GM12878 (cell line): ENCODE results near the gene CD180. TPM values are rescaled to one million over a fixed set of nuclear protein-coding genes. Genes with fewer than 3 reads are reported as not detected.

Experiments used
- ATAC-seq: fragments of 200-7000 bp; cut with Tn5 transposase; 3 replicates; pipeline ENCODE4 v1.9.1; 2020; ENCODE audit warnings: mild to moderate bottlenecking, moderate library complexity
- BruUV-seq: library from RNA; stranded (reverse); fragments of 400-500 nt; replicated peaks from 2 replicates; lab custom pipeline; 2021; lab: Mats Ljungman, UMichigan
- CTCF ChIA-PET: fragments of 300-600 bp; sonication (Branson Sonifier 250); formaldehyde crosslinking; extraction: SDS; loops from one replicate; lab custom pipeline; 2021; ENCODE audit warnings: inconsistent platforms; lab: Yijun Ruan, JAX
- POLR2A ChIA-PET: fragments of 350-600 bp; formaldehyde crosslinking; extraction: SDS; loops from one replicate; lab custom pipeline; 2021; ENCODE audit warnings: inconsistent platforms; lab: Charles Lee
- RAD21 ChIA-PET: fragments of 300-600 bp; sonication (Branson Sonifier 250); formaldehyde crosslinking; loops from one replicate; lab custom pipeline; 2023; ENCODE audit warnings: antibody characterized with exemption; ENCODE audit not compliant: unreplicated experiment; lab: Charles Lee
- SMC1A ChIA-PET: fragments of 300-600 bp; sonication (Branson Sonifier 250); formaldehyde crosslinking; loops from one replicate; lab custom pipeline; 2023; ENCODE audit not compliant: unreplicated experiment, uncharacterized antibody; lab: Charles Lee
- DNase-seq: peaks from one replicate; pipeline ENCODE4 v3.0.0-alpha.2; 2011; ENCODE audit warnings: low read depth, low spot score
- FAIRE-seq: peaks from 3 replicates; lab custom pipeline; 2011; peaks lifted over from hg19 to GRCh38; lab: Jason Lieb, UNC
- H2AFZ ChIP-seq: 2 replicates; pipeline ENCODE4 v1.6.0; 2011; ENCODE audit warnings: low read depth, low read length, control low read depth; ENCODE audit not compliant: control insufficient read depth
- H3K27ac ChIP-seq: 2 replicates; pipeline ENCODE4 v1.5.1; 2011; ENCODE audit warnings: control low read depth; ENCODE audit not compliant: control insufficient read depth, insufficient read depth
- H3K27me3 ChIP-seq, 2 experiments: replicated peaks in 1 of 2; 2 replicates each; pipeline versions ENCODE4 v1.6.0 to v1.6.1; 2011; ENCODE audit warnings: low read length in 1 of 2; ENCODE audit not compliant: control insufficient read depth in 2 of 2, insufficient read depth in 2 of 2
- H3K36me3 ChIP-seq, 2 experiments: 2 replicates each; pipeline ENCODE4 v1.5.1; 2011; ENCODE audit warnings: low read length in 1 of 2; ENCODE audit not compliant: control insufficient read depth in 2 of 2, insufficient read depth in 2 of 2
- H3K4me1 ChIP-seq: 2 replicates; pipeline ENCODE4 v1.6.1; 2011; ENCODE audit warnings: mild to moderate bottlenecking, low read length, moderate library complexity, mixed read lengths; ENCODE audit not compliant: control insufficient read depth, insufficient read depth
- H3K4me2 ChIP-seq: 2 replicates; pipeline ENCODE4 v1.6.0; 2011; ENCODE audit warnings: control low read depth; ENCODE audit not compliant: control insufficient read depth, insufficient read depth
- H3K4me3 ChIP-seq: fragments of 200-600 bp; sonication (generic); 2 replicates; pipeline ENCODE4 v1.5.1; 2016
- H3K79me2 ChIP-seq: 2 replicates; pipeline ENCODE4 v1.6.0; 2011; ENCODE audit warnings: low read length; ENCODE audit not compliant: control insufficient read depth, insufficient read depth
- H3K9ac ChIP-seq: 2 replicates; pipeline ENCODE4 v1.8.0; 2011; ENCODE audit warnings: low read length, control low read depth, mixed read lengths; ENCODE audit not compliant: control insufficient read depth, insufficient read depth
- H3K9me3 ChIP-seq: replicated peaks from 3 replicates; pipeline ENCODE4 v1.5.1; 2011; ENCODE audit warnings: mild to moderate bottlenecking, low read length; ENCODE audit not compliant: control insufficient read depth, insufficient read depth
- H4K20me1 ChIP-seq: 2 replicates; pipeline ENCODE4 v1.6.0; 2011; ENCODE audit not compliant: control insufficient read depth, insufficient read depth
- CHD2 ChIP-seq: IDR thresholded peaks from 2 replicates; pipeline ENCODE4 v1.6.1; 2011; ENCODE audit warnings: low read depth, low read length, improper control_type of control experiment, borderline replicate concordance
- GATAD2B ChIP-seq: fragments of 450-650 bp; conservative IDR thresholded peaks from 2 replicates; pipeline ENCODE4 v1.6.1; 2017; ENCODE audit warnings: low read depth, mild to moderate bottlenecking, moderate library complexity
- KDM1A ChIP-seq: fragments of 200-600 bp; sonication (generic); IDR thresholded peaks from 2 replicates; pipeline ENCODE4 v1.6.1; 2016; ENCODE audit warnings: borderline replicate concordance
- NFYA ChIP-seq: IDR thresholded peaks from 2 replicates; pipeline ENCODE4 v1.6.1; 2011; ENCODE audit warnings: low read depth, mild to moderate bottlenecking, low read length, improper control_type of control experiment, borderline replicate concordance
- PRDM15 ChIP-seq: fragments of 450-650 bp; formaldehyde crosslinking; IDR thresholded peaks from 2 replicates; pipeline ENCODE4 v1.4.0; 2020; ENCODE audit warnings: mild to moderate bottlenecking, moderate library complexity
- RUNX3 ChIP-seq: IDR thresholded peaks from 2 replicates; pipeline ENCODE4 v1.6.1; 2012; ENCODE audit warnings: low read length, inconsistent platforms
- SMAD1 ChIP-seq: fragments of 450-650 bp; IDR thresholded peaks from 2 replicates; pipeline ENCODE4 v1.6.1; 2018; ENCODE audit warnings: mild to moderate bottlenecking, low read depth; ENCODE audit not compliant: partially characterized antibody
- SREBF1 ChIP-seq: IDR thresholded peaks from 2 replicates; pipeline ENCODE4 v1.6.1; 2012; ENCODE audit warnings: mild to moderate bottlenecking, low read length
- USF2 ChIP-seq: IDR thresholded peaks from 2 replicates; pipeline ENCODE4 v1.6.1; 2011; ENCODE audit warnings: low read depth, low read length, improper control_type of control experiment, borderline replicate concordance
- WGBS: methylation state at CpG from one replicate; pipeline ENCODE4 v1.1.6; 2016; ENCODE audit warnings: low lambda C conversion rate; ENCODE audit not compliant: insufficient replicate concordance, insufficient coverage; ENCODE audit errors: missing lambda C conversion rate; 5-methylcytosine and 5-hydroxymethylcytosine counted together
- in situ Hi-C: fragments of 300-500 bp; cut with MboI; formaldehyde crosslinking; loops from 9 replicates; pipeline ENCODE4 v1.14.3; 2018; ENCODE audit warnings: mixed read lengths
- intact Hi-C: fragments of 100-400 bp; cut with micrococcal nuclease; formaldehyde crosslinking; loops from one replicate; pipeline ENCODE4 v1.14.2; 2022; ENCODE audit not compliant: unreplicated experiment
- polyA plus RNA-seq, 11 experiments: library from polyadenylated mRNA; depleted of rRNA in 4 of 11; unstranded in 6 of 11; stranded (reverse) in 5 of 11; fragments of >200 nt; fragmentation: Nextera tagmentation in 4 of 11; fragmentation: Illumina TruSeq in 1 of 11; extraction: Ambion mirVana in 4 of 11; extraction: Trizol in 1 of 11; gene quantifications; 1 replicate in 1 of 11; 2 replicates in 10 of 11; pipeline versions ENCODE4 v1.2.1 to v1.2.3, GENCODE V29; 2011 to 2016; ENCODE audit warnings: inconsistent platforms in 2 of 11, missing spikeins in 2 of 11, low read depth in 1 of 11
- total RNA-seq, 4 experiments: library from RNA; depleted of rRNA in 3 of 4; stranded (reverse); fragments of >200 nt in 3 of 4; fragmentation: Illumina TruSeq in 1 of 4; extraction: Trizol in 1 of 4; gene quantifications; 2 replicates each; pipeline versions ENCODE4 v1.2.1 to v1.2.3, GENCODE V29; 2013 to 2021
- TF ChIP-seq, protein P1 (sequence below): fragments of 450-650 bp; IDR thresholded peaks from 2 replicates; pipeline ENCODE4 v1.6.1; 2017; ENCODE audit warnings: mild to moderate bottlenecking, moderate library complexity

Gene CD180
- total and polyA plus RNA-seq, 10 of the 15 experiments (the other 5 are each of a cell fraction or from before 2014, with no cell fraction given), result 0.22 to 9.7 (median 2.9) TPM

DNA sequence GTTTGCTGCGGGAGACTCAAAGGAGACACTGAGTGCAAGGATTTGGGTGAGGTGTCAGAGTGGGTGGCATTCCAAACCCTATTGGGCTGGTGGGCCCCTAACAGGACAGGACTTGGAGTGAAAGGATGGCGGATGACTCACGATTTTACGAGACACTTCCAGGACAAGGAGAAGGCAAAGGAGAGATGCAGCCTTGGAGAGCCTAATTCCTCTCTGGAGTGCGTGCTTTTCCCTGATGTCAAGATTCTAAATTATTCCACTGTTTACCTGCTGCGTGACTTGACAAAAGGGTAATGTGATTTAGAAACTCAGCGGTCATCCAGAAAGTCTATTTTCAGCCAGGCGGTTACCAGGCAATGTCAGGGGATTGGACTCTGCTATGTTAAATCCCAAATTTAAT lies 41.6 kb upstream of the CD180 start:
- TF ChIP-seq NFYA (no peak), RUNX3 (no peak), USF2 (no peak), GATAD2B (no peak), PRDM15 (CRISPR knock-in tag) (no peak), SREBF1 (no peak), SMAD1 (no peak), KDM1A (no peak), CHD2 (no peak)
- TF ChIP-seq, protein P1, sequence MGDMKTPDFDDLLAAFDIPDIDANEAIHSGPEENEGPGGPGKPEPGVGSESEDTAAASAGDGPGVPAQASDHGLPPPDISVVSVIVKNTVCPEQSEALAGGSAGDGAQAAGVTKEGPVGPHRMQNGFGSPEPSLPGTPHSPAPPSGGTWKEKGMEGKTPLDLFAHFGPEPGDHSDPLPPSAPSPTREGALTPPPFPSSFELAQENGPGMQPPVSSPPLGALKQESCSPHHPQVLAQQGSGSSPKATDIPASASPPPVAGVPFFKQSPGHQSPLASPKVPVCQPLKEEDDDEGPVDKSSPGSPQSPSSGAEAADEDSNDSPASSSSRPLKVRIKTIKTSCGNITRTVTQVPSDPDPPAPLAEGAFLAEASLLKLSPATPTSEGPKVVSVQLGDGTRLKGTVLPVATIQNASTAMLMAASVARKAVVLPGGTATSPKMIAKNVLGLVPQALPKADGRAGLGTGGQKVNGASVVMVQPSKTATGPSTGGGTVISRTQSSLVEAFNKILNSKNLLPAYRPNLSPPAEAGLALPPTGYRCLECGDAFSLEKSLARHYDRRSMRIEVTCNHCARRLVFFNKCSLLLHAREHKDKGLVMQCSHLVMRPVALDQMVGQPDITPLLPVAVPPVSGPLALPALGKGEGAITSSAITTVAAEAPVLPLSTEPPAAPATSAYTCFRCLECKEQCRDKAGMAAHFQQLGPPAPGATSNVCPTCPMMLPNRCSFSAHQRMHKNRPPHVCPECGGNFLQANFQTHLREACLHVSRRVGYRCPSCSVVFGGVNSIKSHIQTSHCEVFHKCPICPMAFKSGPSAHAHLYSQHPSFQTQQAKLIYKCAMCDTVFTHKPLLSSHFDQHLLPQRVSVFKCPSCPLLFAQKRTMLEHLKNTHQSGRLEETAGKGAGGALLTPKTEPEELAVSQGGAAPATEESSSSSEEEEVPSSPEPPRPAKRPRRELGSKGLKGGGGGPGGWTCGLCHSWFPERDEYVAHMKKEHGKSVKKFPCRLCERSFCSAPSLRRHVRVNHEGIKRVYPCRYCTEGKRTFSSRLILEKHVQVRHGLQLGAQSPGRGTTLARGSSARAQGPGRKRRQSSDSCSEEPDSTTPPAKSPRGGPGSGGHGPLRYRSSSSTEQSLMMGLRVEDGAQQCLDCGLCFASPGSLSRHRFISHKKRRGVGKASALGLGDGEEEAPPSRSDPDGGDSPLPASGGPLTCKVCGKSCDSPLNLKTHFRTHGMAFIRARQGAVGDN, result no peak
- intact Hi-C loops, result no loop called here
- POLR2A ChIA-PET, result no interaction called here
- FAIRE-seq (no peak), ATAC-seq (no peak), DNase-seq (no peak)
- in situ Hi-C loops, result loop anchor here (25.0 kb wide), 1 partner anchor 1749 kb away; no protein-coding TSS in a partner anchor
- Histone ChIP-seq H3K9ac (no peak overlapping the region), H3K79me2 (no peaks in the 10 kb centered on the region), H3K4me3 (no peak overlapping the region), H3K4me1 (no peaks in the 10 kb centered on the region; the same call in 1 of the 2 replicates), H3K36me3 (no peaks in the 10 kb centered on the region), H3K4me2 (no peak overlapping the region), H4K20me1 (no peaks in the 10 kb centered on the region), H3K27ac (no peak overlapping the region), H3K9me3 (no peaks in the 10 kb centered on the region), H3K27me3 (no peaks in the 10 kb centered on the region), H2AFZ (no peak overlapping the region)
- CTCF ChIA-PET, result interaction anchor here (1.5 kb wide), 1 partner anchor 1035 kb away, joined by 3 read pairs; no protein-coding TSS in a partner anchor
- RAD21 ChIA-PET, result no interaction called here
- WGBS, result 58% methylated on average over 8 of the region's 8 CpGs
- no TSS peak for BruUV-seq
- SMC1A ChIA-PET, result no interaction called here
